Raji (cell line): ENCODE results near the gene IGHMBP2.

ENCODE experiments used
- POLR2A ChIP-seq: IDR thresholded peaks from 2 replicates; pipeline ENCODE4 v1.6.1; 2011; ENCODE audit warnings: low read depth, low read length, control low read depth; ENCODE audit not compliant: insufficient read depth

The IGHMBP2 gene

DNA sequence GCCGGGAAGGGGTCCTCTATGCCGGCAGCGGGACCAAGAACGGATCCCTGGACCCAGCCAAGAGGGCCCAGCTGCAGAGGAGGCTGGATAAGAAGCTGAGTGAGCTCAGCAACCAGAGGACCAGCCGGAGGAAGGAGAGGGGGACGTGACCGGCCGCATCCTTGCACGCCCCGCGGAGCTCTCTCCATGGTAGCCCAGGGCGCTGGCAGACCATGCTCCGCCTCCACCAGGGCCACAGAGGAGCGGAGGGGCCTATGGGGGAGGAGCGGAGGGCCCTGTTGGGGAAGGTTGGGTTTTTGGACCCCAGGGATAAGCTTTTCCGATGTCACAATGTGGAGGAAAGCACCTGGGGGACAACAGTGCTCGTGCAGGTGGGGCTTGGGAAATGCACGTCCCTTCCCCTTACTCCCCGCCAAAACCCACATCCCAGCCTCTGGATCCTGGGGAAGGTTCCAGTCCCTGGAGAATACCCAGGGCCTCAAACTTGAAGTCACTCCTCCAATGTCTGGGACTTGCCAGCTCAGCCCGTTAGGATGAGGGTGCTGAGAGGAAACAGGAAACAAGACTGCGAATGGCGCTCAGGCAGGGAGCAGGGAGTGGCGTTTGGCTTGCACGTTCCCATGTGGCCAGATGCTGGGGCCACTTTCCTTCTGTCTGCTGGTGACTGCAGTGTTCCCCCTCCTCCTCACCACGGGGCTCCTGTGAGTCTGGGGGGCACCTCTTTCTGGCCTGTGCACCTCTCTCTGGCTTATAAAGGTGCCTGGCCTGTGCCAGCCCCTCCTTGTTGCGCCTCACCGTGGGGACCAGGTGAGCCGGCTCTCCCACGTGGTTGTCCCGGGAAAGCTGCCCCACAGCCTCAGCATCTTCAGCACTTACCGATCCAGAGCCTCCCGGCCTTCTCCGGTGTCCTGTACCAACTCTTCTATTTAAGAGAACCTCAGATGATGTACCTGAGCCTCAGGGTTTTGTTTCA lies 36.2 kb downstream of the IGHMBP2 start:
- TF ChIP-seq POLR2A = no peak

DNA sequence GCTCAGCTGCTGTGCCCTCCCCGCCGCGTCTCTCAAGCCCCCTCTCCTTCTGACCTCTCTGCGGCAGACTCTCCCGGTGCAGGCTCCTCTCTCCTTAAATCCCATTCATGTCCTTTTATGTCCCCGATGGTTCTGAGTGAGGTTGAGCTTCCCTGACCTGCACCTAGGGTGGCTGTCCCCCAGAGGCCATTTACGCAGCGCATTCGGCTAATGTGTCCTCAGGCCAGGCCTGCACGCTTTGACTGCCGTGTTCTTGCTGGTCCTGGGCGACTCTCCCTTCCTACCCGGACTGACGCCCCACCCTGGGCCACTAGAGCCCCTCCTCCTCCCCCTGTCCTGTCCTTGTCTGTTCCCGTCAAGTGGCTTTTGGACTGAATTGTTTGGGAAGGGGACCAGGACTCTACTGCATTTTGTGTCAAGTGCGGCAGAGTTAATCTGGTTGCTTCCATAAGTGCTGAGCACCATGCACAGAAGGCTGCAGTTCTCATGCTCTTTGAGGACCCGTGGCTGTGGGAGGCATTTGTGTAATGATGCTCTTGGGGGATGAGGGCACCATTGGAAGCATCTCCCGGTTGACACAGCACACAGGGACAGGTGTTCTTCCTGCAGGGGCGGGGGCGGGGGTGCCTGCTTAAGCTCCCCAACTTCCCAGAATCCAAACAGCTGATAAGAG lies 37.1 kb downstream of the IGHMBP2 start:
- no peak for TF ChIP-seq POLR2A

DNA sequence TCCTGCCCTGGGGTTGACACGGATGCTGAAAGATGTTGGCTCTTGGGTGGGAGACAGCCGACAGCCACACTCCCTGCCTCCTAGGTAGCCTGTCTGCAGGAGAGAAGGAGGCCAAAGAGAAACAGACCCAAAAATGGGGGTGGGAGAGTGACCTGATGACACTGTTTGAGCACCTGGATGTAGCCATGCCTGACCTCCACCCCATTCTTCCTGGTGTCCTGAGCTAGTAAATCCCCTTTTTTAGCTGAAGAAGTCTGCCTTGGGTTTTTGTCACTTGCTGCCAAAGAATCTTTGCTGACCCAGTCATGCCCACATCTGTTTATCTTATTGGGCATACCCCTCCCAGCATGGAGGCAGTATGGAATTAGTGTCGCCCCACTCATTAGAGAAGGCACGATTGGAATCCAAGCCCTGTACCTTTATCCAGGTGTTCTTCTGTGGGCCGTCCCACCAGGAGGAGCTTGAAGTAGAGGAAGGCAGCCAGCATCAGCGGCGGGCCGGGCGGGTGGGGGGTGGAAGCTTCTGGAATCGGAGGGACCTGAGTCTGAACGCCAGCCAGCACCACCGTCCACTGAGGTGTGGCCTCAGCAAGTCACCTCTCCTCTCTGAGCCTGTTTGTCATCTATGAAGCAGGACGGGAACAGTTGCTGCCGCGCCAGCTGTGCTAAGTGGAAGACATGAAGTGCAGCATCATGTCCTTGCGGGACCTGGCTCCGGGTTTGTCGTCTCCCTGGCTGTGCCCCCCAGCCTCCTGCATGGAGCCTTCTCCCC lies 37.8 kb downstream of the IGHMBP2 start:
- TF ChIP-seq POLR2A = no peak

DNA sequence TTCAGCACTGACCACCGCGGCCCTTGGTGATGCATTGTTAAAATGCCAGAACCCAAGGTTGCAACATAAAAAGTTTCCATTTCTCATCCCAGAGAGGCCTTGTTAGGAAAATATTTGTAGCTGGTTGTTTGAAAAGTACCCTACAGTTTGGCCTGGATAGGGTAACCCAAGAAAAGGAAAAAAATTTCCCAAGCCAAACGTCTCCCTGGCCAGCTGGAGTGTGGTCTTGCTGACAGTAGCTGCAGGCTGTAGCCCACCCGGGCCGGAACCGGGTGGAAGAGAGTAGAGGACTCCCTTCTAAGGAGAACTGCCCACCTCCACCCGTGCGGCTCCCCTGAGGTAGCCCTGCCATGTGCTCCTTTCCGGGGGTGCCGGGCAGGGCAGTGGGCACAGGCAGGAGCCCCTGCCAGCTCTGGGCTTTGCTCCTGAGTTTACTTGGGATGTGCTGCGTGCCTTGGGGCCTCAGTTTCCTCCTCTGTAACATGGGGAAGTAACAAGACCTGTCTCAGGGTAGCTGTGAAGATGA lies 38.5 kb downstream of the IGHMBP2 start:
- no peak for TF ChIP-seq POLR2A

DNA sequence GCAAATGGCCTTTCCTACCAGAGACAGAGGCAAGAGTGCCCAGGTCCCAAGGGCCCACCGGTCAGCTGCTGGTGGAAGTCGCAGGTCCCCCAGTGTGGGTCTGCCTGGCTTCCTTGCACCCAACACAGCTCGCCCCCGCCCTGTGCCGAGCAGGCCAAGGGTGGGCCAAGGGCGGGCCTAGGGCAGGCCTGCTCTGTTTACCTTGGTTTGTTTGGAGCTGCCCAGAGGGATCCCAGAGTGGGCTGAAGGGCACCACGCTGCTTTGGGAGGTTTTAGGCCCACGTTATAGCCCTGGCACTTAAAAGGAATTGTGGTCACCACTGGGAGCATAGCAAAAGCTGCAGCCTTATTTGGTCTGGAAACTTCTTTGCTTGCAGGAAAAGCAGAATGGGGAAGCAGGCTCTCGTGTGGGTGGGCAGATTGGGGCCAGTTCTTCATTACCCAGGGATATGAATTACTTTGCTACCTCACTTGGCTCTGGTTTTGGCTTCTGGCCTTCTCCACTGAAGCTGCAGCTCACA lies 39.1 kb downstream of the IGHMBP2 start:
- no peak for TF ChIP-seq POLR2A

DNA sequence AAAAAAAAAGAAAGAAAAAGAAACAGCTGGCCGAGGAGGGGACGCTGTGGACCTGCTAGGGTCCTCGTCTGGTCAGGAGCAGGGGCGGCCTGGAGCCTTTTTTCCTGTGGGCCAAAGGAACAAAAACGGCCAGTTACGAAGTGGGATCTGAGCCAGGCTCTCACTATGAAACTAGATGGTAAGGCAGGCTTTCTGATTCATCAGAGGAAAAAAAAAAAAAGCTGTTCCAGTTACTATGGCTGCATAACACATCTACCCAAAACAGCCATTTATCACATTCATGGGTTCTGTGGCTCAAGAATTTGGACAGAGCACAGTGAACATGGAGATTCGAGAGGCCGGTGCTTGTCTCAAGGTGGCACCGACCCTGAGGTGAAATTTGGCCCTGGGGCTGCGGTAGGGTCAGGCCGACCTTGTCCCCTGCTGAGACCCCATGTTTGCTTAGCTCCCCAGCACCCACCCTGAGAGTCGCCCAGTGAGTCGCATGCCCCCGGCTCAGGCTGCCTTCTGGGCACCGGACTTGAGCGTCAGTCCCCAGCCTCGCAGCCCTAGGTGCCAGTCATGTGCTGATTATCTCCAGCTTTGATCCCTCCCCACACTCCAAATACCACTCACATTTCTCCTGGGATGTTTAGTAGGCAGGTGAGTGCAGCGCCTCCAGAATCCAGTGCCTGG lies 42.9 kb downstream of the IGHMBP2 start:
- TF ChIP-seq POLR2A = no peak

DNA sequence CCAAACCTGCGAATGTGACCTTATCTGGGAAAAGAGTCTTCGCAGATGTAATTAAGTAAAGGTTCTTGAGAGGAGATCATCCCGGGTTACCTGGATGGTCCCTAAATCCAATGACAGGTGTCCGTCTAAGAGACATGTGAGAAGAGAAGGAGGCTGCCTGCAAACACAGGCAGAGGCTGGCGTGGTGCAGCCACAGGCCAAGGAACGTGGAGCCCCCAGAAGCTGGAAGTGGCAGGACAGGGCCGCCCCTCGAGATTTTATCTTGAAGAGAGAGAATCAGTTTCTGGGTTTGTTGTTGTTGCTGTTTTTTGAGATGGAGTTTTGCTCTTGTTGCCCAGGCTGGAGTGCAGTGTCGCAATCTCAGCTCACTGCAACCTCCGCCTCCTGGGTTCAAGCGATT lies 43.5 kb downstream of the IGHMBP2 start:
- TF ChIP-seq POLR2A = no peak

DNA sequence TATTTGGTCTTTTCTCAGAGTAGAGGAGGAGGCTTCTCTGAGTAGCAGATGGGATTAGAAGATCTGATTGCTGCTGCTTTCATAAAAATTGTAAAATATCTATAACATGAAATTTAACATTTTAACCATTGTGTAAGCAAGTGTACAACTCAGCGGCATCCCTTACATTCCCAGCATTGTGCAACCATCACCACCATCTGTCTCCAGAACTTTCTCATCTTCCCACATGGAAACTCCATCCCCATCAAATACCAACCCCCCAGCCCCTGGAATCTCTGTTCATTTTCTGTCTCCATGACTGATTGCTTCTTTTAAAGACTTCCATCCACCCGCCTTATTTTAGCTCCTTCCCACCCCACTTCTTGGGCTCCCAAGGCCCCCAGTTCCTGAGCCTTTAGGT lies 44.8 kb downstream of the IGHMBP2 start:
- no peak for TF ChIP-seq POLR2A

DNA sequence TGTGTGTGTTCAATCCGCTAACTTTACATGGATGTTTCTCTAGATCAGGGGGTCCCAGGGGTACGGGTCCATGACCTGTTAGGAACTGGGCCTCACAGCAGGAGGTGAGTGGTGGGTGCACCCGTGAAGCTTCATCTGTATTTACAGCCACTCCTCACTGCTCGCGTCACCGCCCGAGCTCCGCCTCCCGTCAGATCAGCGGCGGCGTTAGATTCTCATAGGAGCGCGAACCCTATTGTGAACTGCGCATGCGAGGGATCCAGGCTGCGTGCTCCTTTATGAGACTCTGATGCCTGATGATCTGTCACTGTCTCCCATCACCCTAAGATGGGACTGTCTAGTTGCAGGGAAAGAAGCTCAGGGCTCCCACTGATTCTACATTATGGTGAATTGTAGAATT lies 45.2 kb downstream of the IGHMBP2 start:
- TF ChIP-seq POLR2A = no peak

DNA sequence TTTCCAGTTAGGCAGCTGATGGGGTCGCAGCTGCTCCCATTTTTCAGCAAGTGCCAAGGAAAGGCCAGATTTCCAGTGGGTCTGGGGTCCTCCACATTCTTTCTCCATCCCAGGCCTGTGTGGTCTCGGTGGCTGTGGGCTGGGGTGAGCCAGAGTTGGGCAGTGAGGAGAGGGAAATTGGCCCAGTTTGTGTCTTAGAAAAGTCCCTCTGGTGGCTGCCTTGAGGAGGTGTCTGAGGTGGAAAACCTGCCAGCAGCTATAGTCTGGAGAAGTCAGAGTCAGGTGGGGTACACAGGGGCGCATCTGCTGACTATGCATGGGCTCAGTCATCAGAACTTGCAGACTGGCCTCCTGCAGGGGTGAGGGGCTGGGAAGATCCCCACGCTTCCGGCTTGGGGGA lies 46.6 kb downstream of the IGHMBP2 start:
- TF ChIP-seq POLR2A = no peak

DNA sequence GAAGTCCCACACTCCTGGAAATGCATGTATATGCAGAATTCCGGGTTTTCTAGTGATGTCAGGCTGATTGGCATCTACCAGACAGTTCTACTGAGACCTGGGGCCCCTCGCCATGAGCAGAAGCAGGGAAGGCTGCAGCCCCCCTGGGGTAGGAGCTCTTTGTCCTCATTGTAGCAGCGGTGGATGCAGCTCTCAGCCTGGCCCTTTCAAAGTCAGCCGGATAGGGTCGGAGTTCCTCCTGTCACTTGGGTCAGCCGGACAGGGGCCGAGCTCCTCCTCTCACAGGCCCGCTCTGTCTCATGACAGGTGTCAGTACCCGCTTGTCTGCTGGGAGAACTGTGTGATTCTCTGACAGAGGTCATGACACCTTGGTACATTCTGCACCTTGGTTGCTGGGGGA lies 47.1 kb downstream of the IGHMBP2 start:
- no peak for TF ChIP-seq POLR2A

DNA sequence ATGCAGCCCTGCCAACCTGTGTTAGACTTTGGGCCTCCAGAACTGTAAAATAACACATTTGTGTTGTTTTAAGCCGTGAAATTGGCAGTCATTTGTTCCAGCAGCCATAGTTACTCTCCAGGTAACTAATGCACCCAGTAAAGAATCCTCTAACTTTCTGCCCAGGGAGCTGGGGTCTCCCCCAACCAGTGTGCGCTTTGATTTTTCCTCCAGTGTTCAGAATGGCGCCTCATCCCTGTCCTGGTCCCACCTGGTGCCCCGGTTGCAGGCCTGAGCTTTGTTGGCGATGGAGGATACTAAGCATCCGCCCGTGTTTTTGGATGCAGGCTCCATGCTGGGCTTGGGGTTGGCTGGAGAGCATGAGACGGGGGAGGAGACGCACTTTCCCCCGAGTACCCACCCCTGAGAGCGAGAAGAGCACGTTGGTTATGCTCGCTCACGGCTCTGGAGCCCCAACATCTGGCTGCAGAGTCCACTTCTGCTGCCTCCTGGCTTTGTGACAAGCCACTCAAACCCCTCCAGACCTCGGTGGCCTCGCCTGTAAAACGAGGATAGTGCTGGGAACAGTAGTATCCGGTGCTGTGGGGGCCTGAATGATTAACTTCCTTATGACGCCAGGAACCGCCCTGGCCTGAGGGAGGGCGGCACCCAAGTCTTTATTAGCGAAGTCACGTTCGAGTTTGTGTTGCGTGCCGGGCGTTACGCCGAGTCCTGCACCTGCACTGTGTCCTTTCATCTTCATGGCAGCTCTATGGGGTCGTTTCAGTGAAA lies 51.3 kb downstream of the IGHMBP2 start:
- TF ChIP-seq POLR2A = no peak

DNA sequence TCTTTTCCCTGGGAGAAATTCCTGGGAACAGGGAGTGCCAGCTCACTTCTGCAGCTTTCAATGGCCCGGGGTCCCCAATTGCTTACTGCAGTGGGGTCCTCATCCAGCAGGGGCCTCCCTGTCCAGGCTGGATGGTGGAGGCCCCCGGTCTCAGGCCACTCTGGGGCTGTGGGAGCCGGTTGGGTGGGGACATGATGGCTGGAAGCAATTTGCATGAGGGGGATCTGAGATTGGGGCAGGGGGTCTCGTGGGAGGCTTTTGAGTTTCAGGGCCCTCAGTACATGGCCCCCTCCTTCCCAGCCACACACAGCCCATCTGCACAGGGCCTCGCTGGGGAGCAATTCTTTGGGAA lies 51.9 kb downstream of the IGHMBP2 start:
- TF ChIP-seq POLR2A = no peak

DNA sequence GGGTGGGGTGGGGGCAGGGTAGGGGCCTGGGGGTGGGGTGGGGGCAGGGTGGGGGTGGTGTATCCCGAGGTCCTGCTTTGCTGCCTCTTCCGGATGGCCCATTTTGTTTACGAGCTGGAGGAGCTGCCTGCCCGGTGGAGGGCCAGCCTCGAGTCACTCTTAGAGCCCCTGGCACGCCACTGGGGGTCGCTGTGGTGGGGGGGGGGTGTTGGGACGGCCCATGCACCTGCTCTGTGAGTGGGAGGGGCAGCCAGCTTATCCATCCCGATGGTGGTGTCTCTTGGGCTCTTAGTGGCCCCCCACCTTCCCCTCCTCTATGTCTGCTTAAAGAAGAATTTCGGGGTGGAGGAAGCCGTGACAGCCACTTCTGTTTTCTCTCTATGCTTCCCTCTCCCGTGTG lies 52.5 kb downstream of the IGHMBP2 start:
- TF ChIP-seq POLR2A = no peak

DNA sequence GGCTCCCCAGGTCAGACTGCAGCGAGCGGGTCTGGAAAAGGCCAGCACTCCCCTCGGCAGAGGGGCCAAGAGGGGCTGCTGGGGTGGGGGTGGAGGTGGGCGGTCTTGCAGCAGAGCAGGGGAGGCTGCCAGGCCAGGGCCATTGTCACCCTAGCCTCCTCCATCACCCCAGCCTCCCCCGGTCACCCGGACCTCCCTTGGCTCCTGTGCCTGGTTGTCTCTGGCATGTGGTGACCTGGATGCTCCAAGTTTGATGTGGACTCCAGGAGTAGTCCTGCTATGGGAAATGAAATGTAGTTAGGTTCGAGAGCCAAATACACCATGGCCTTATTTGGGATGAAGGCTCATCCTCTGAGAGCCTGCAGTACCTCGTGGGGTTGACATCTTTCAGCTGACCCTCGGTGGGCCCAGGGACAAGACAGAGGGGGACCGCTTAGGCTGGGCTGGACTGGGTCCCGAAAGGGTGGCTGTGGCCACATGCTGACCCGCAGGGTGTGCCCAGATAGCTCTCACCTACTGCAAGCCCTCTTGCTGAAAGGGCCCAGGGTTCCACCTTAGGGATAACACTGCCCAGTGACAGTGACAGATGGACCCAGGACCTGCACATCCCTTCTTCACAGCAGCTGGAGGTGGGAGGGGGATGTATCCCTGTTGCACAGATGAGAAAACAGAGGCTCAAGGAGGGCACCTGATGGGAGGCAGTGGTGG lies 53.0 kb downstream of the IGHMBP2 start:
- TF ChIP-seq POLR2A = no peak
